Kidney epithelial cell (primary cell): ENCODE data around the gene COL4A1. TPM values are rescaled to one million over a fixed set of nuclear protein-coding genes. Genes with fewer than 3 reads are reported as not detected.

Source experiments
- DNase-seq: peaks from one replicate; pipeline ENCODE4 v3.0.0-alpha.2; 2010; ENCODE audit warnings: low read depth
- H3K27me3 ChIP-seq: 2 replicates; pipeline ENCODE4 v1.6.0; 2011; ENCODE audit warnings: low read length; ENCODE audit not compliant: control insufficient read depth, insufficient read depth
- H3K36me3 ChIP-seq: 2 replicates; pipeline ENCODE4 v1.5.1; 2011; ENCODE audit warnings: low read length; ENCODE audit not compliant: control insufficient read depth, insufficient read depth
- H3K4me3 ChIP-seq: 2 replicates; pipeline ENCODE4 v1.5.1; 2011; ENCODE audit warnings: low read depth, mild to moderate bottlenecking, control low read depth, low read length
- total RNA-seq: library from RNA; depleted of rRNA; stranded (reverse); fragments of >200 nt; gene quantifications from 2 replicates; pipeline ENCODE4 v1.2.3, GENCODE V29; 2015
- TF ChIP-seq, protein P1 (sequence below): IDR thresholded peaks from 2 replicates; pipeline ENCODE4 v1.5.1; 2011; ENCODE audit warnings: mild to moderate bottlenecking, moderate library complexity, low read length, control low read depth, inconsistent platforms; ENCODE audit not compliant: insufficient read depth, poor library complexity, severe bottlenecking

The COL4A1 gene
- total RNA-seq, 1 donor from 2014 or later: 1,018 TPM

DNA sequence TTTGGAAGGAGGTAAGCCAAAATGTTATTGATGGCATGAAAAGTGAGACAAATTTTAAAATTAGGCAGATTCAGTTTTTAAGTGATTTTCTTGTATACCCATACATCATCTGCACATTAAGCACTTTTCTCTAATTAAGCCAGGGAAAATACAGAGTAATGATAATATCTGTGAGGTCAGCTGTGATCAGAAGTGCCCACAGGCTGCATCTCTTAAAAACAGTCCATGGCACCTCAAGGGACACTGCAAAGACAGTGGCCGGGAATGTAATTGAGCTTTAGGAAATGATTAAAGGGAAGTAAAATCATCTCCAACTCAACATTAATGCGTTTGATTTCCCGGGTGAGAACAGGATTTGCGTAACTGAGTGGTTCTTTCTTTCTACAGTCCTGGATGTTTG, 2.0 kb downstream of the COL4A1 start:
- H3K4me3 ChIP-seq: peak overlapping the region; percentile 67
- TF ChIP-seq, protein P1, sequence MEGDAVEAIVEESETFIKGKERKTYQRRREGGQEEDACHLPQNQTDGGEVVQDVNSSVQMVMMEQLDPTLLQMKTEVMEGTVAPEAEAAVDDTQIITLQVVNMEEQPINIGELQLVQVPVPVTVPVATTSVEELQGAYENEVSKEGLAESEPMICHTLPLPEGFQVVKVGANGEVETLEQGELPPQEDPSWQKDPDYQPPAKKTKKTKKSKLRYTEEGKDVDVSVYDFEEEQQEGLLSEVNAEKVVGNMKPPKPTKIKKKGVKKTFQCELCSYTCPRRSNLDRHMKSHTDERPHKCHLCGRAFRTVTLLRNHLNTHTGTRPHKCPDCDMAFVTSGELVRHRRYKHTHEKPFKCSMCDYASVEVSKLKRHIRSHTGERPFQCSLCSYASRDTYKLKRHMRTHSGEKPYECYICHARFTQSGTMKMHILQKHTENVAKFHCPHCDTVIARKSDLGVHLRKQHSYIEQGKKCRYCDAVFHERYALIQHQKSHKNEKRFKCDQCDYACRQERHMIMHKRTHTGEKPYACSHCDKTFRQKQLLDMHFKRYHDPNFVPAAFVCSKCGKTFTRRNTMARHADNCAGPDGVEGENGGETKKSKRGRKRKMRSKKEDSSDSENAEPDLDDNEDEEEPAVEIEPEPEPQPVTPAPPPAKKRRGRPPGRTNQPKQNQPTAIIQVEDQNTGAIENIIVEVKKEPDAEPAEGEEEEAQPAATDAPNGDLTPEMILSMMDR: no peak
- H3K36me3 ChIP-seq: peaks cover 8% of the 10 kb centered on the region
- no peaks in the 10 kb centered on the region for H3K27me3 ChIP-seq
- no peak for DNase-seq

DNA sequence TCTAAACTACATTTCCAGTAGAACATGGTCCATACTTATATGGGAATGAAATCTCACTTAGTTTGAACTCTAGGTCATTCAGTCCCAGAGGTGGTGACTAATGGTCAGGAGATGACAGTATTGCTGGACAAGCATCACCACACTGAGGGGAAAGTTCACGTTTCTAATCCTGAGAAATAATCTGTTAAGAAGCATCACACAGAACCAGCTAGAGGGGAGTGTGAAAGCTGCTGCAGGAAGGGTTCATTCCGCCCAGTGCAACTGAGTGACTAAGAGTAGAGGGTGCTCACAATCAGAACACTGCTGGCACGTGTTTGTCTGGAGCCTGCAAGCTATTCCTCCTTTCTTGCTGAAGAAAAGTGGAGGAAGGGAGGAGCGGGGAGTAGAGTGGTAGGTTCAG, 2.7 kb downstream of the COL4A1 start:
- H3K36me3 ChIP-seq: peaks cover 8% of the 10 kb centered on the region
- DNase-seq: no peak
- H3K27me3 ChIP-seq: no peaks in the 10 kb centered on the region
- H3K4me3 ChIP-seq: peak overlapping the region; percentile 67
- TF ChIP-seq, protein P1: no peak

DNA sequence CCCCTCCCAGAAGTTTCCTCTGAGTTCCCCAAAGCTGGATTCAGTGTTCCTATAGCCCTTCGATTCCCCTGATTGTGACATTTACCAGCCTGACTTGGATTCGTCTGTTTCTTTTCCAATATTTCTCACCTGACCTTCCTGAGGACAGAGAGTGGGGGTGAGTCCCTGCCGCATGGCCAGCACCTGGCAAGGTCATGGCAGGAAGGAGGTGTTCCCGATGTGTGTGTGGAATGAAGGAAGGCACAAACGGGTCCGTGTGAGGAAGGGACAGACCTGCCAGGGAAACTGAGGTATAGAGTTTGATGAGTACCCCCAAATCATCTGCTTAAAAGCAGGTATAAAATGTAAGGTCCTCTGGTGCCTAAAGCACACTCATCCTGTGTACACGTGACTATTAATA, 3.3 kb downstream of the COL4A1 start:
- Histone ChIP-seq H3K36me3 (peaks cover 8% of the 10 kb centered on the region), H3K27me3 (no peaks in the 10 kb centered on the region), H3K4me3 (peak overlapping the region; percentile 67)
- TF ChIP-seq, protein P1: no peak
- no peak for DNase-seq

DNA sequence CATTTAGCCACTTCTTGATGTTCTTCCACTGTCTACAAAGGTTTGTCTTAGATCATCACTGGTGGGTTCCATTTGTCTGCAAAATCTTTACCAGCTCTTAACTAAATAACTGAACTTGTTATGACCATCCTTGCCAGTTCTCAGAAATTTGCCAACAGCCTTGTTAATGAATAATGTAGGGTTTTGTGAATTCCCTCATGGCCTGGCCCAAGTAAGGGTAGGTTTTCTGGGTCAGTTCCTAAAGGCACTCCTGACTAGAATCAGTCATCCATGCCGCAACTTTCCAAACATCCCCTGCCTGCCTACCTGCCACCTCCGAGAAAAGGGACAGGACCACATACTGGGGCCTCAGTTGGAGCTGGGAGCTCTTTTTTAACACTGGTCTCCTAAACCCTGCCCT, 4.0 kb downstream of the COL4A1 start:
- H3K36me3 ChIP-seq: peaks cover 6% of the 10 kb centered on the region
- TF ChIP-seq, protein P1: no peak
- no peak overlapping the region for H3K4me3 ChIP-seq
- H3K27me3 ChIP-seq: no peaks in the 10 kb centered on the region
- no peak for DNase-seq

DNA sequence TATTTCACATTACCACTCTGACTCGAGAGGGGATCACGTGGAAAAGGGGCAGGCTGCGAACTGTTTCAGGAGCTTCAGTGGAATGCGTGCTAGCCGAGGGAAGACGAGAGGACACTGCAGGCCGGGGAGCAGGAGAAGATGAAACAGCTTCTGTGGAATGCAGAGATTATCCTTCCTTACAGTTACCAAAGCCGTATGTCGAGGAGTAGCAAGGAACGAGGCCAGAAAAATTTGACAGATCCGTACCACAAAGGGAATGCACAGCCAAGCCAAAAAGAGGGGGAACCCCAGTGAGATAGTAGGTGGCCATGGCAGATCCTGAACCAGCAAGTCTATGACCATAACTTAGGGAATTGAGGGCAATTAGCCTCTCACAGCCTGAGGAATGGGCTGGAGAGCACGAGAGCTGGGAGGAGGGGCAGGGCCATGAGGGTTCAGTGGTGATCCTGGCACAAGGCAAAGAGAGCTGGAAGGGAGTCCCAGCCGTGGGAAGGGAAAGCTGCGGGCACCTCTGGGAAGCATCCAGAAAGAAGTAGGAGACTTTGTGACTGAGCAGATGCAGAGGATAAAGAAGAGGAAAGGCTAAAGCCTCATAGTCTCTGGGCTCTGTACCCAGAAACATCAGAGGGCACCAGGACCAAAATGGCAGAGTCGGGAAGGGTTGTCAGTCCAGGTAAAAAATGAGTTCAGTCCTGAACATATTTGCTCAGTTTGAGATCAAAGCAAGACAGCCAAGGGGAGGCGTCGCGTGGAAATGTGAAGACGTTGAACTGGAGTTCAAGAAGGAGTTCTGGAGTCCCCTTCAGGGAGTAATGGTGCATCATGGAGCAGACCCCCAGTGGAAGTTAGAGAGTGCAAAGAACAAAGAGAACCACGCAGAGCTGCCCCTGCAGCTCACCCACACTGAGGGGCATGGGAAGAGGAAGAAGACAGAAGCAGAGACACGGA, 5.1 kb downstream of the COL4A1 start:
- Histone ChIP-seq H3K4me3 (no peak overlapping the region), H3K36me3 (peaks cover 4% of the 10 kb centered on the region), H3K27me3 (no peaks in the 10 kb centered on the region)
- TF ChIP-seq, protein P1: no peak
- no peak for DNase-seq
